K562 (cell line): Measurements from ENCODE around the gene RNF11. TPM values are rescaled to one million over a fixed set of nuclear protein-coding genes. Genes with fewer than 3 reads are reported as not detected.
A peak's percentile ranks its signal among the peaks of the same experiment; 100 is the strongest.

Experiments used
- ADNP ChIP-seq: fragments of 200-800 bp; sonication (Bioruptor generic); IDR thresholded peaks from 2 replicates; pipeline ENCODE4 v1.6.1; 2016; ENCODE audit warnings: missing genetic modification characterization, missing compliant biosample characterization
- BRF1 ChIP-seq: IDR thresholded peaks from 3 replicates; pipeline ENCODE4 v1.6.1; 2011; ENCODE audit warnings: borderline replicate concordance, mild to moderate bottlenecking; ENCODE audit not compliant: insufficient read length; ENCODE audit errors: extremely low read depth
- CBFA2T2 ChIP-seq: fragments of 450-650 bp; conservative IDR thresholded peaks from 2 replicates; pipeline ENCODE4 v1.6.1; 2017; ENCODE audit warnings: mild to moderate bottlenecking
- HDAC1 ChIP-seq, 2 experiments: fragments of 450-650 bp; IDR thresholded peaks; 2 replicates each; pipeline ENCODE4 v1.6.1; 2016 to 2017; ENCODE audit warnings: inconsistent platforms in 1 of 2, mild to moderate bottlenecking in 1 of 2, moderate library complexity in 1 of 2
- HDAC2 ChIP-seq: fragments of 450-650 bp; IDR thresholded peaks from 2 replicates; pipeline ENCODE4 v1.6.1; 2016; ENCODE audit warnings: mild to moderate bottlenecking
- HMG20A ChIP-seq: fragments of 450-650 bp; formaldehyde crosslinking; conservative IDR thresholded peaks from 2 replicates; pipeline ENCODE4 v1.4.0; 2020; ENCODE audit warnings: mild to moderate bottlenecking, mixed read lengths
- KDM1A ChIP-seq, 2 experiments: fragments of 450-650 bp; IDR thresholded peaks; 2 replicates each; pipeline ENCODE4 v1.6.1; 2016; ENCODE audit warnings: mild to moderate bottlenecking in 2 of 2
- MBD2 ChIP-seq: sonication (generic); IDR thresholded peaks from 2 replicates; pipeline ENCODE4 v1.6.1; 2016; ENCODE audit warnings: low read depth, borderline replicate concordance
- MEF2A ChIP-seq: IDR thresholded peaks from 2 replicates; pipeline ENCODE4 v1.6.1; 2011; ENCODE audit warnings: low read depth, mild to moderate bottlenecking, low read length, moderate library complexity; ENCODE audit not compliant: control insufficient read depth
- MYC ChIP-seq, 2 experiments: fragments of 250-450 bp in 1 of 2; sonication (Bioruptor Pico) in 1 of 2; IDR thresholded peaks; 2 replicates each; pipeline versions ENCODE4 v1.5.1 to v1.6.1; 2012 to 2021; ENCODE audit warnings: low read depth in 2 of 2, borderline replicate concordance in 1 of 2, improper control_type of control experiment in 1 of 2, low read length in 1 of 2, mild to moderate bottlenecking in 1 of 2, moderate library complexity in 1 of 2
- NFRKB ChIP-seq: fragments of 450-650 bp; IDR thresholded peaks from 2 replicates; pipeline ENCODE4 v1.6.1; 2016; ENCODE audit warnings: low read depth
- POLR2AphosphoS2 ChIP-seq: IDR thresholded peaks from 2 replicates; pipeline ENCODE4 v1.6.1; 2012; ENCODE audit warnings: low read length, improper control_type of control experiment
- POLR3A ChIP-seq: IDR thresholded peaks from 2 replicates; pipeline ENCODE4 v1.6.1; 2011; ENCODE audit warnings: borderline replicate concordance, mild to moderate bottlenecking, moderate library complexity; ENCODE audit not compliant: insufficient read length, insufficient read depth; ENCODE audit errors: extremely low read depth
- SMARCE1 ChIP-seq: fragments of 450-650 bp; IDR thresholded peaks from 2 replicates; pipeline ENCODE4 v1.7.1; 2016; ENCODE audit warnings: mild to moderate bottlenecking
- TBP ChIP-seq: optimal IDR thresholded peaks from 2 replicates; pipeline ENCODE3; 2011; ENCODE audit warnings: low read depth, low read length, improper control_type of control experiment
- ZBTB7A ChIP-seq: IDR thresholded peaks from 2 replicates; pipeline ENCODE4 v1.6.1; 2011; ENCODE audit warnings: low read depth, mild to moderate bottlenecking, low read length, moderate library complexity, borderline replicate concordance; ENCODE audit not compliant: control insufficient read depth
- ZFP1 ChIP-seq: fragments of 450-650 bp; formaldehyde crosslinking; IDR thresholded peaks from 2 replicates; pipeline ENCODE4 v1.4.0; 2020; ENCODE audit warnings: mild to moderate bottlenecking, mixed read lengths
- ZFP36 ChIP-seq: fragments of 150-350 bp; IDR thresholded peaks from 2 replicates; pipeline ENCODE4 v1.6.1; 2018; ENCODE audit warnings: low read length, low read depth; ENCODE audit not compliant: partially characterized antibody
- ZNF311 ChIP-seq: fragments of 250-450 bp; sonication (Bioruptor Pico); IDR thresholded peaks from 2 replicates; pipeline ENCODE4 v1.4.0; 2020; ENCODE audit warnings: mild to moderate bottlenecking, moderate library complexity
- ZNF561 ChIP-seq: fragments of 450-650 bp; formaldehyde crosslinking; conservative IDR thresholded peaks from 2 replicates; pipeline ENCODE4 v1.4.0; 2020; ENCODE audit warnings: mild to moderate bottlenecking, moderate library complexity
- polyA plus RNA-seq, 8 experiments: library from polyadenylated mRNA; depleted of rRNA in 4 of 8; stranded (reverse) in 5 of 8; unstranded in 3 of 8; fragments of >200 nt; fragmentation: Nextera tagmentation in 2 of 8; fragmentation: Illumina TruSeq in 1 of 8; extraction: Ambion mirVana in 2 of 8; extraction: Trizol in 1 of 8; gene quantifications; 2 replicates each; pipeline versions ENCODE4 v1.2.1 to v1.2.3, GENCODE V29; 2011 to 2014; ENCODE audit warnings: inconsistent platforms in 1 of 8, missing spikeins in 1 of 8
- total RNA-seq, 7 experiments: library from RNA; depleted of rRNA in 6 of 7; stranded (reverse); fragments of >200 nt in 6 of 7; fragmentation: Illumina TruSeq in 2 of 7; extraction: Trizol in 2 of 7; gene quantifications; 2 replicates each; pipeline versions ENCODE4 v1.2.1 to v1.2.3, GENCODE V29; 2011 to 2021; ENCODE audit warnings: low replicate concordance in 1 of 7
- TF ChIP-seq, protein P1 (sequence below): fragments of 250-450 bp; sonication (Bioruptor Pico); IDR thresholded peaks from 2 replicates; pipeline ENCODE4 v1.8.0; 2022; ENCODE audit warnings: moderate library complexity, mild to moderate bottlenecking, inconsistent platforms
- TF ChIP-seq, protein P2 (sequence below): fragments of 450-650 bp; IDR thresholded peaks from 2 replicates; pipeline ENCODE4 v1.7.0; 2016; ENCODE audit warnings: borderline replicate concordance
- TF ChIP-seq, protein P3 (sequence below): fragments of 450-650 bp; IDR thresholded peaks from 2 replicates; pipeline ENCODE4 v1.6.1; 2017; ENCODE audit warnings: antibody characterized with exemption

RNF11 gene
- total and polyA plus RNA-seq, 9 of the 15 experiments (the other 6 are each of a cell fraction or from before 2014, with no cell fraction given), result 5.7 to 34.3 (median 23.1) TPM

DNA sequence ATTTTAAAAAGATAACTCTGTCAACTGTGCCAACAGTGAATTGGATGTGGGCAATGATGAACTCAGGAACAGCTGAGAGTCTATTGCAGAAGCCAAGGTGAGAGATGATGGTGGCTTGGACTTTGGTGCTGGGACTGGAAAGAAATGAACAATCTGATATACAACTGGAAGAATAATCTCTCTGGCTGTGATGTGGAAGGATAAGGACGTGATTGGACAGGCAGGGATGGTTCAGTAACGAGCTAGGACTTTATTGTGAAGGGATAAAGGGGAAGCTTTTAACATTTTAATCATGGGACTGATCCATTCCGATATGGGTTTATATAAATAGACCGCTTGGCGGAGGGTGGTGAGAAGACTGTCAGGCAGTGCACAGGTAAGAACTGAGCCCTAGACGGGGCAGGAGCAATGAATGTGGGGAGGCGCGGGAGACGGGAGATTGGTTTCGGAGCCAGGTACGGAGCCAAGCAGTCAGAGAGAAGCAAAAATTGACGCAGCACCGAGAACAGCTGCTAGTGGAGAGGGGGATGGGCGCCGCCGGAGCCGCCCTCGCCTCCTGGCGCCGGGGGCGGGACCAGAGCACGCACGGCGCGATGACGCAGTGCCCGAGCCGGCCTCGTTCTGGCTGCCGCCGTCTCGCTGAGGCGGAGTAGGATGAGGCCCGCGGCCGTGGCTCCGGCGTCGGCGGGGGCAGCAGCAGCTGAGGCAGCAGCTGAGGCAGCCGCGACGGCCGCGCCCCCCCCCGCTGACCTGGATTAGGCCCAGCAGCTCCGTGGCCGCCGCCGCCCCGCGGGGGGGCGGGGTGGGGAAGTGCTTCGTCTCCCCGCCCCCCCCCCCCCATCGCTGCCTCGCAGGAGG lies at the start of gene RNF11 (continued):
- TF ChIP-seq, protein P1, sequence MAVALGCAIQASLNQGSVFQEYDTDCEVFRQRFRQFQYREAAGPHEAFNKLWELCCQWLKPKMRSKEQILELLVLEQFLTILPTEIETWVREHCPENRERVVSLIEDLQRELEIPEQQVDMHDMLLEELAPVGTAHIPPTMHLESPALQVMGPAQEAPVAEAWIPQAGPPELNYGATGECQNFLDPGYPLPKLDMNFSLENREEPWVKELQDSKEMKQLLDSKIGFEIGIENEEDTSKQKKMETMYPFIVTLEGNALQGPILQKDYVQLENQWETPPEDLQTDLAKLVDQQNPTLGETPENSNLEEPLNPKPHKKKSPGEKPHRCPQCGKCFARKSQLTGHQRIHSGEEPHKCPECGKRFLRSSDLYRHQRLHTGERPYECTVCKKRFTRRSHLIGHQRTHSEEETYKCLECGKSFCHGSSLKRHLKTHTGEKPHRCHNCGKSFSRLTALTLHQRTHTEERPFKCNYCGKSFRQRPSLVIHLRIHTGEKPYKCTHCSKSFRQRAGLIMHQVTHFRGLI (CRISPR knock-in tag), result no peak
- TF ChIP-seq NFRKB (0 out of 2 replicates have a peak, but pooled peaks have one; percentile 13), ZNF561 (no peak), ZNF311 (CRISPR knock-in tag) (no peak), MYC (IDR thresholded peaks at IDR 0.05; ENCODE audit: low read depth, low read length) (peak; percentile 76; the same call in 1 of the 2 replicates), MYC (CRISPR knock-in tag; IDR thresholded peaks at IDR 0.05; ENCODE audit: borderline replicate concordance, low read depth) (no peak), TBP (peak; percentile 78), POLR2AphosphoS2 (no peak; the same call in 1 of the 2 replicates), BRF1 (no peak), HDAC1 (IDR thresholded peaks at IDR 0.05) (peak in 1 of 2 experiments; percentile 92; a peak in 2 of 4 replicates), HMG20A (CRISPR knock-in tag) (no peak), KDM1A (IDR thresholded peaks at IDR 0.05) (no peak), ZFP36 (peak; percentile 22), POLR3A (no peak), ZFP1 (CRISPR knock-in tag) (no peak), MEF2A (no peak), HDAC2 (peak; percentile 71), ADNP (tag) (no peak), CBFA2T2 (0 out of 2 replicates have a peak, but pooled peaks have one; percentile 12), SMARCE1 (peak; percentile 85), MBD2 (peak; percentile 24; the same call in 1 of the 2 replicates), ZBTB7A (peak; percentile 82; the same call in 1 of the 2 replicates)
- TF ChIP-seq, protein P2, sequence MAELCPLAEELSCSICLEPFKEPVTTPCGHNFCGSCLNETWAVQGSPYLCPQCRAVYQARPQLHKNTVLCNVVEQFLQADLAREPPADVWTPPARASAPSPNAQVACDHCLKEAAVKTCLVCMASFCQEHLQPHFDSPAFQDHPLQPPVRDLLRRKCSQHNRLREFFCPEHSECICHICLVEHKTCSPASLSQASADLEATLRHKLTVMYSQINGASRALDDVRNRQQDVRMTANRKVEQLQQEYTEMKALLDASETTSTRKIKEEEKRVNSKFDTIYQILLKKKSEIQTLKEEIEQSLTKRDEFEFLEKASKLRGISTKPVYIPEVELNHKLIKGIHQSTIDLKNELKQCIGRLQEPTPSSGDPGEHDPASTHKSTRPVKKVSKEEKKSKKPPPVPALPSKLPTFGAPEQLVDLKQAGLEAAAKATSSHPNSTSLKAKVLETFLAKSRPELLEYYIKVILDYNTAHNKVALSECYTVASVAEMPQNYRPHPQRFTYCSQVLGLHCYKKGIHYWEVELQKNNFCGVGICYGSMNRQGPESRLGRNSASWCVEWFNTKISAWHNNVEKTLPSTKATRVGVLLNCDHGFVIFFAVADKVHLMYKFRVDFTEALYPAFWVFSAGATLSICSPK, result no peak
- TF ChIP-seq, protein P3, sequence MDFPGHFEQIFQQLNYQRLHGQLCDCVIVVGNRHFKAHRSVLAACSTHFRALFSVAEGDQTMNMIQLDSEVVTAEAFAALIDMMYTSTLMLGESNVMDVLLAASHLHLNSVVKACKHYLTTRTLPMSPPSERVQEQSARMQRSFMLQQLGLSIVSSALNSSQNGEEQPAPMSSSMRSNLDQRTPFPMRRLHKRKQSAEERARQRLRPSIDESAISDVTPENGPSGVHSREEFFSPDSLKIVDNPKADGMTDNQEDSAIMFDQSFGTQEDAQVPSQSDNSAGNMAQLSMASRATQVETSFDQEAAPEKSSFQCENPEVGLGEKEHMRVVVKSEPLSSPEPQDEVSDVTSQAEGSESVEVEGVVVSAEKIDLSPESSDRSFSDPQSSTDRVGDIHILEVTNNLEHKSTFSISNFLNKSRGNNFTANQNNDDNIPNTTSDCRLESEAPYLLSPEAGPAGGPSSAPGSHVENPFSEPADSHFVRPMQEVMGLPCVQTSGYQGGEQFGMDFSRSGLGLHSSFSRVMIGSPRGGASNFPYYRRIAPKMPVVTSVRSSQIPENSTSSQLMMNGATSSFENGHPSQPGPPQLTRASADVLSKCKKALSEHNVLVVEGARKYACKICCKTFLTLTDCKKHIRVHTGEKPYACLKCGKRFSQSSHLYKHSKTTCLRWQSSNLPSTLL, result no peak
